HAP-1 (cell line): ENCODE measurements around the gene HAUS5.
A peak's percentile ranks its signal among the peaks of the same experiment; 100 is the strongest.
"Not testable (repeated sequence)": the region's sequence is repeated elsewhere in the genome, so short reads cannot be mapped to it uniquely, and the experiment has no call there.

Experiments used
- DNase-seq, 2 experiments: peaks; one replicate each; pipeline ENCODE4 v3.0.0-alpha.2; 2016 to 2020; ENCODE audit warnings: low spot score in 2 of 2
- H3K27me3 ChIP-seq: fragments of 250-450 bp; sonication (Bioruptor Pico); 2 replicates; pipeline ENCODE4 v1.5.1; 2020; ENCODE audit warnings: low read depth, mild to moderate bottlenecking, moderate library complexity
- H3K36me3 ChIP-seq: fragments of 250-450 bp; sonication (Bioruptor Pico); replicated peaks from 2 replicates; pipeline ENCODE4 v1.5.1; 2020; ENCODE audit warnings: mild to moderate bottlenecking
- H3K4me1 ChIP-seq: fragments of 250-450 bp; sonication (Bioruptor Pico); 2 replicates; pipeline ENCODE4 v1.5.1; 2020; ENCODE audit warnings: mild to moderate bottlenecking
- H3K4me3 ChIP-seq: fragments of 250-450 bp; sonication (Bioruptor Pico); 2 replicates; pipeline ENCODE4 v1.5.1; 2020; ENCODE audit warnings: mild to moderate bottlenecking, moderate library complexity
- H3K9me3 ChIP-seq: fragments of 250-450 bp; sonication (Bioruptor Pico); 2 replicates; pipeline ENCODE4 v1.5.1; 2020; ENCODE audit warnings: mild to moderate bottlenecking, moderate library complexity
- in situ Hi-C: fragments of 300-500 bp; cut with MboI; formaldehyde crosslinking; loops from 3 replicates; pipeline ENCODE4 v1.14.3; 2020; ENCODE audit warnings: low sequenced_read_pairs, inconsistent platforms, mixed read lengths

HAUS5 gene

GRCh38 chr19:35592226-35592625, 20.3 kb upstream of the HAUS5 start:
- in situ Hi-C loops: no loop called here
- no peaks in the 10 kb centered on the region for H3K9me3 ChIP-seq
- H3K4me1 ChIP-seq: no peaks in the 10 kb centered on the region
- no peaks in the 10 kb centered on the region for H3K36me3 ChIP-seq
- DNase-seq: peak; percentile 7 to 26
- H3K4me3 ChIP-seq: no peak overlapping the region
- no peaks in the 10 kb centered on the region for H3K27me3 ChIP-seq

DNA sequence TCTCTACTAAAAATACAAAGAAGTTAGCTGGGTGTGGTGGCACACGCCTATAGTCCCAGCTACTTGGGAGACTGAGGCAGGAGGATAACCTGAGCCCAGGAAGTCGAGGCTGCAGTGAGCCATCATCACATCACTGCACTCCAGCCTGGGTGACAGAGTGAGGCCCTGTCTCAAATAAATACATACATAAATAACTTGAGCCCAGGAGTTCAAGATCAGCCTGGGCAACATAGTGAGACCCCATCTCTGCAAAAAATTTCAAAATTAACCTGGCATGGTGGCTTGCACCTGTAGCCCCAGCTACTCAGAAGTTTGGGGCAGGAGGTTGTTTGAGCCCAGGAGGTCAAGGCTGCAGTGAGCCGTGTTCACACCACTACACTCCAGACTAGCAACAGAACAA, 17.5 kb upstream of the HAUS5 start:
- H3K36me3 ChIP-seq, H3K27me3 ChIP-seq, in situ Hi-C loops, H3K9me3 ChIP-seq, DNase-seq, H3K4me3 ChIP-seq, H3K4me1 ChIP-seq: not testable (repeated sequence)

DNA sequence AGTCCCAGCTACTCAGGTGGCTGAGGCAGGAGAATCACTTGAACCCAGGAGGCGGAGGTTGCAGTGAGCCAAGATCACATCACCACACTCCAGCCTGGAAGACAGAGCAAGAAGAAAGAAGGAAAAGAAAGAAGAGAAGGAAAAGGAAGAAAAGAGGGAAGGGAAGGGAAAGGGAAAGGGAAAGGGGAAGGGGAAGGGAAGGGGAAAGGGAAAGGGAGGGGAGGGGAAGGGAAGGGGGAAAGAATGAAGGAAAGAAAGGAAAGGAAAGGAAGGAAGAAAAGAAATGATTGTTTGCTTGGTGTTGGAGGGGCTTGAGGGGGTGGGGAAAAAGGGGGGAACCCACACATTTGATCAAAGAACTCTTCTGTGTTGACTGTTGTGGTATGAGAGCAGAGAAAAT, 16.6 kb upstream of the HAUS5 start:
- Histone ChIP-seq H3K27me3 (no peaks in the 10 kb centered on the region), H3K4me3 (no peak overlapping the region), H3K36me3 (no peaks in the 10 kb centered on the region), H3K4me1 (no peaks in the 10 kb centered on the region), H3K9me3 (no peaks in the 10 kb centered on the region)
- in situ Hi-C loops: no loop called here
- DNase-seq: no peak

GRCh38 chr19:35596366-35596999, 16.1 kb upstream of the HAUS5 start:
- H3K9me3 ChIP-seq: no peaks in the 10 kb centered on the region
- no peaks in the 10 kb centered on the region for H3K4me1 ChIP-seq
- no peak overlapping the region for H3K4me3 ChIP-seq
- in situ Hi-C loops: no loop called here
- DNase-seq: peak in 1 of 2 experiments; percentile 20
- H3K27me3 ChIP-seq: no peaks in the 10 kb centered on the region
- no peaks in the 10 kb centered on the region for H3K36me3 ChIP-seq

DNA sequence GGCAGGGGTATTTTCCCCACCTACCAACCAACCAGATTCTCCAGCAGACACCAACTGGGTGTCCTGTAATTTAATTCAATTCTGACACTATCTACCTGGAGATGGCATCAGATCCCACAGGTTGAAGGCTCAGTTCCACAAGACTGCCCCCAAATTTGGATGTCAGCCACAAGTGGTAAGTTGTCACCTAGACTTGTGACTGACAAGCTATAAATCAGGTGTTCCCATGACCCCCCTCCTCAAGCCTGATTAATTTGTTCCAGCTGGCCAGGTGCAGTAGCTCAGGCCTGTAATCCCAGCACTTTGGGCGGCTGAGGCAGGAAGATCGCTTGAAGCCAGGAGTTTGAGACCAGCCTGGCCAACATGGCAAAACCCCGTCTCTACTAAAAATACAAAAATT, 10.6 kb upstream of the HAUS5 start:
- Histone ChIP-seq H3K4me3 (no peak overlapping the region), H3K36me3 (no peaks in the 10 kb centered on the region), H3K27me3 (no peaks in the 10 kb centered on the region), H3K4me1 (no peaks in the 10 kb centered on the region), H3K9me3 (0 out of 2 replicates have a peak, but pooled peaks cover 2% of the 10 kb centered on the region)
- in situ Hi-C loops: no loop called here
- DNase-seq: no peak

DNA sequence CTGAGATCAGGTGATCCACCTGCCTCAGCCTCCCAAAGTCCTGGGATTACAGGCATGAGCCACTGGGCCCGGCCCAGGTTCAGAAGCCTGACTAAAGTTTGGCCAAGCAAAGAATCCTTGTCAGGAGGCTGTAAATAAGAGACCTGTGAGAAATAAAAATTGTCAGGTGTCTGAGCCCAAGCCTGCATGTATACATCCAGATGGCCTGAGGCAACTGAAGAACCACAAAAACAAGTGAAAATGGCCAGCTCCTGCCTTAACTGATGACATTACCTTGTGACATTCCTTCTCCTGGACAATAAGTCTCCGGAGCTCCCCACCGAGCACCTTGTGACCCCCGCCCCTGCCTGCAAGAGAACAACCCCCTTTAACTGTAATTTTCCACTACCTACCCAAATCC, 8.1 kb upstream of the HAUS5 start:
- H3K36me3 ChIP-seq, DNase-seq, H3K4me3 ChIP-seq, in situ Hi-C loops, H3K27me3 ChIP-seq, H3K9me3 ChIP-seq, H3K4me1 ChIP-seq: not testable (repeated sequence)

- H3K36me3 ChIP-seq, H3K27me3 ChIP-seq, H3K4me3 ChIP-seq, H3K4me1 ChIP-seq, DNase-seq, H3K9me3 ChIP-seq, in situ Hi-C loops: not testable (repeated sequence)
Measured at GRCh38 chr19:35607170-35607569, 5.4 kb upstream of the HAUS5 start.

- in situ Hi-C loops: no loop called here
- DNase-seq: no peak
- Histone ChIP-seq H3K9me3 (peaks cover 9% of the 10 kb centered on the region), H3K36me3 (no peaks in the 10 kb centered on the region), H3K4me3 (no peak overlapping the region), H3K27me3 (no peaks in the 10 kb centered on the region), H3K4me1 (peaks cover 5% of the 10 kb centered on the region)
Measured at GRCh38 chr19:35607661-35608060, 4.9 kb upstream of the HAUS5 start.

DNA sequence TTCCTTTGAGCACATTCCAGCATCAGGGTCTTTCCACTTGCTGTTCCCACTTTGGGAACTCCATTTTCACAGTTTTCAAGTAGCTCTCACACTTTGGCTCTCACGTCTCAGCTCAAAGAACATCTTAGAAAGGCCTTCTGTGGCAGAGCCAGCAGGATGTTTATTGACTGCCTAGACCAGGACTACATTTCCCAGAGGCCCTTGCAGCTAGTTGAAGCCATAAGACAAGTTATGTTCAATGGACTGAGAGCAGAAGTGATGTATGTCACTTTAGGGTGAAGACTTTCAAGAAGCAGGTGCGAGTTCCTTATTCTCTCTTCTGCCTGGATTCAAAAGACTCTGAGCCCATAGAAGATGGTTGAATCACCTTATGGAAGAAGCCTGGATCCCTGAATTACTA, 4.3 kb upstream of the HAUS5 start:
- in situ Hi-C loops: no loop called here

GRCh38 chr19:35609851-35610353, 2.6 kb upstream of the HAUS5 start:
- Histone ChIP-seq H3K9me3 (peaks cover 9% of the 10 kb centered on the region), H3K4me3 (no peak overlapping the region)
- in situ Hi-C loops: no loop called here

More for the DNA sequence above, 4.3 kb upstream of the HAUS5 start:
- Histone ChIP-seq H3K4me1 (peaks cover 5% of the 10 kb centered on the region), H3K4me3 (no peak overlapping the region), H3K27me3 (no peaks in the 10 kb centered on the region), H3K36me3 (no peaks in the 10 kb centered on the region), H3K9me3 (peaks cover 9% of the 10 kb centered on the region)
- no peak for DNase-seq

GRCh38 chr19:35612224-35612558, 344 bp upstream of the HAUS5 start:
- H3K9me3 ChIP-seq: peaks cover 7% of the 10 kb centered on the region
- H3K4me1 ChIP-seq: peaks cover 5% of the 10 kb centered on the region
- H3K36me3 ChIP-seq: peaks cover 11% of the 10 kb centered on the region
- in situ Hi-C loops: no loop called here
- DNase-seq: no peak
- no peaks in the 10 kb centered on the region for H3K27me3 ChIP-seq
- H3K4me3 ChIP-seq: peak overlapping the region; percentile 71

More at GRCh38 chr19:35609851-35610353, 2.6 kb upstream of the HAUS5 start:
- H3K4me1 ChIP-seq: peaks cover 5% of the 10 kb centered on the region
- no peaks in the 10 kb centered on the region for H3K27me3 ChIP-seq
- no peaks in the 10 kb centered on the region for H3K36me3 ChIP-seq
- no peak for DNase-seq

- in situ Hi-C loops: no loop called here
Measured at GRCh38 chr19:35613574-35613973, 1.0 kb downstream of the HAUS5 start.

GRCh38 chr19:35615036-35615435, 2.5 kb downstream of the HAUS5 start:
- Histone ChIP-seq H3K4me1 (peaks cover 5% of the 10 kb centered on the region), H3K36me3 (peaks cover 15% of the 10 kb centered on the region), H3K9me3 (no peaks in the 10 kb centered on the region), H3K4me3 (no peak overlapping the region), H3K27me3 (no peaks in the 10 kb centered on the region)
- no peak for DNase-seq
- in situ Hi-C loops: no loop called here

More at GRCh38 chr19:35613574-35613973, 1.0 kb downstream of the HAUS5 start:
- Histone ChIP-seq H3K4me3 (no peak overlapping the region), H3K36me3 (peaks cover 15% of the 10 kb centered on the region), H3K4me1 (peaks cover 5% of the 10 kb centered on the region), H3K9me3 (no peaks in the 10 kb centered on the region), H3K27me3 (no peaks in the 10 kb centered on the region)
- DNase-seq: no peak

DNA sequence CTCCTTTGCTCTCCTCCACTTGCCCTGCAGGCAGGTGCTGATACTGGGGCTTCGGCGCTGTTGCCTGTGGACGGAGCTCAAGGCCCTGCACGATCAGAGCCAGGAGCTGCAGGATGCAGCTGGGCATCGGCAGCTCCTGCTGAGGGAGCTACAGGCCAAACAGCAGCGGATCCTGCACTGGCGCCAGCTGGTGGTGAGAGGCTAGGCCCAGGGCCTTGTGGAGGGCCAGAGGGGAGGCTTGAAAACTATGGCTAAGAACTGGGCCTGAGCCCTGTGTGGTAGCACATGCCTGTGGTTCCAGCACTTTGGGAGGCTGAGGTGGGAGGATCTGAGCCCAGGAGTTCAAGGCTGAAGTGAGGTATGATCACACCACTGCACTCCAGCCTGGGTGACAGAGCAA, 6.3 kb downstream of the HAUS5 start:
- Histone ChIP-seq H3K27me3 (no peaks in the 10 kb centered on the region), H3K9me3 (no peaks in the 10 kb centered on the region), H3K4me1 (no peaks in the 10 kb centered on the region), H3K36me3 (peaks cover 25% of the 10 kb centered on the region), H3K4me3 (no peak overlapping the region)
- in situ Hi-C loops: no loop called here
- no peak for DNase-seq
